K562 (cell line): ENCODE results near the gene CPNE9. TPM values are rescaled to one million over a fixed set of nuclear protein-coding genes. Genes with fewer than 3 reads are reported as not detected.

Experiments used
- ETV5 ChIP-seq: sonication (generic); formaldehyde crosslinking; IDR thresholded peaks from 2 replicates; pipeline ENCODE4 v1.4.0; 2020; ENCODE audit warnings: low read depth, mild to moderate bottlenecking, missing genetic modification reagents
- IRF2 ChIP-seq: sonication (generic); formaldehyde crosslinking; IDR thresholded peaks from 2 replicates; pipeline ENCODE4 v1.8.1; 2022; ENCODE audit warnings: mild to moderate bottlenecking, missing genetic modification reagents
- KDM4B ChIP-seq, 2 experiments: fragments of 450-650 bp in 1 of 2; sonication (generic) in 1 of 2; IDR thresholded peaks; 2 replicates each; pipeline ENCODE4 v1.6.1; 2016 to 2017; ENCODE audit warnings: borderline replicate concordance in 2 of 2, antibody characterized with exemption in 1 of 2, low read depth in 1 of 2, mild to moderate bottlenecking in 1 of 2
- MAZ ChIP-seq, 2 experiments: fragments of 450-650 bp in 1 of 2; sonication (generic) in 1 of 2; formaldehyde crosslinking; IDR thresholded peaks in 1 of 2; conservative IDR thresholded peaks in 1 of 2; 2 replicates each; pipeline versions ENCODE4 v1.4.0 to v1.5.0; 2020; ENCODE audit warnings: mild to moderate bottlenecking in 1 of 2, missing genetic modification reagents in 1 of 2
- MCM3 ChIP-seq: fragments of 450-650 bp; IDR thresholded peaks from 2 replicates; pipeline ENCODE4 v1.6.1; 2016
- NBN ChIP-seq: fragments of 450-650 bp; IDR thresholded peaks from 2 replicates; pipeline ENCODE4 v1.6.1; 2016; ENCODE audit warnings: low read depth, mild to moderate bottlenecking
- SMAD4 ChIP-seq: fragments of 250-450 bp; sonication (Bioruptor Pico); conservative IDR thresholded peaks from 2 replicates; pipeline ENCODE4 v1.8.0; 2021; ENCODE audit warnings: inconsistent platforms, mild to moderate bottlenecking, moderate library complexity
- SP1 ChIP-seq: sonication (generic); formaldehyde crosslinking; IDR thresholded peaks from 2 replicates; pipeline ENCODE4 v1.8.1; 2022; ENCODE audit warnings: mild to moderate bottlenecking, missing genetic modification reagents
- TAF1 ChIP-seq: IDR thresholded peaks from 2 replicates; pipeline ENCODE4 v1.6.1; 2011; ENCODE audit warnings: mild to moderate bottlenecking, low read length, moderate library complexity; ENCODE audit not compliant: insufficient read depth, control insufficient read depth, severe bottlenecking; ENCODE audit errors: extremely low read depth
- TAF9B ChIP-seq: fragments of 450-650 bp; IDR thresholded peaks from 2 replicates; pipeline ENCODE4 v1.6.1; 2018; ENCODE audit warnings: mild to moderate bottlenecking; ENCODE audit not compliant: partially characterized antibody
- TAL1 ChIP-seq: fragments of 450-650 bp; IDR thresholded peaks from 2 replicates; pipeline ENCODE4 v1.6.1; 2016; ENCODE audit warnings: mild to moderate bottlenecking
- TGIF2 ChIP-seq: sonication (generic); formaldehyde crosslinking; IDR thresholded peaks from 2 replicates; pipeline ENCODE4 v1.8.1; 2022; ENCODE audit warnings: mild to moderate bottlenecking, missing genetic modification reagents, moderate library complexity
- ZNF274 ChIP-seq: IDR thresholded peaks from 2 replicates; pipeline ENCODE4 v1.6.1; 2011; ENCODE audit warnings: low read depth, mild to moderate bottlenecking, low read length, moderate library complexity, borderline replicate concordance
- polyA plus RNA-seq, 8 experiments: library from polyadenylated mRNA; depleted of rRNA in 4 of 8; stranded (reverse) in 5 of 8; unstranded in 3 of 8; fragments of >200 nt; fragmentation: Nextera tagmentation in 2 of 8; fragmentation: Illumina TruSeq in 1 of 8; extraction: Ambion mirVana in 2 of 8; extraction: Trizol in 1 of 8; gene quantifications; 2 replicates each; pipeline versions ENCODE4 v1.2.1 to v1.2.3, GENCODE V29; 2011 to 2014; ENCODE audit warnings: inconsistent platforms in 1 of 8, missing spikeins in 1 of 8
- total RNA-seq, 7 experiments: library from RNA; depleted of rRNA in 6 of 7; stranded (reverse); fragments of >200 nt in 6 of 7; fragmentation: Illumina TruSeq in 2 of 7; extraction: Trizol in 2 of 7; gene quantifications; 2 replicates each; pipeline versions ENCODE4 v1.2.1 to v1.2.3, GENCODE V29; 2011 to 2021; ENCODE audit warnings: low replicate concordance in 1 of 7
- TF ChIP-seq, protein P1 (sequence below), 3 experiments: fragments of 200-800 bp in 1 of 3; sonication (Bioruptor generic) in 1 of 3; sonication (generic) in 1 of 3; formaldehyde crosslinking in 1 of 3; IDR thresholded peaks; 2 replicates each; pipeline versions ENCODE4 v1.6.1 to v1.8.0; 2016 to 2022; ENCODE audit warnings: mild to moderate bottlenecking in 2 of 3, missing compliant biosample characterization in 2 of 3, missing genetic modification characterization in 2 of 3, missing genetic modification reagents in 1 of 3
- TF ChIP-seq, protein P2 (sequence below): sonication (generic); formaldehyde crosslinking; IDR thresholded peaks from 2 replicates; pipeline ENCODE4 v1.5.0; 2020; ENCODE audit warnings: missing genetic modification reagents
- TF ChIP-seq, protein P3 (sequence below): fragments of 200-800 bp; sonication (Bioruptor generic); IDR thresholded peaks from 2 replicates; pipeline ENCODE4 v1.6.1; 2017; ENCODE audit warnings: missing genetic modification characterization, missing compliant biosample characterization
- TF ChIP-seq, protein P4 (sequence below): fragments of 250-450 bp; sonication (Bioruptor Pico); IDR thresholded peaks from 2 replicates; pipeline ENCODE4 v1.8.0; 2021; ENCODE audit warnings: mild to moderate bottlenecking, moderate library complexity
- TF ChIP-seq, protein P5 (sequence below): sonication (generic); formaldehyde crosslinking; IDR thresholded peaks from 2 replicates; pipeline ENCODE4 v1.9.0; 2022; ENCODE audit warnings: mild to moderate bottlenecking, missing genetic modification reagents
- TF ChIP-seq, protein P6 (sequence below): sonication (generic); formaldehyde crosslinking; IDR thresholded peaks from 2 replicates; pipeline ENCODE4 v1.8.0; 2022; ENCODE audit warnings: missing genetic modification reagents, mild to moderate bottlenecking, borderline replicate concordance

Gene CPNE9
- total and polyA plus RNA-seq, 9 of the 15 experiments (the other 6 are each of a cell fraction or from before 2014, with no cell fraction given), result 0.22 to 0.56 (median 0.29) TPM; not detected in 3

DNA sequence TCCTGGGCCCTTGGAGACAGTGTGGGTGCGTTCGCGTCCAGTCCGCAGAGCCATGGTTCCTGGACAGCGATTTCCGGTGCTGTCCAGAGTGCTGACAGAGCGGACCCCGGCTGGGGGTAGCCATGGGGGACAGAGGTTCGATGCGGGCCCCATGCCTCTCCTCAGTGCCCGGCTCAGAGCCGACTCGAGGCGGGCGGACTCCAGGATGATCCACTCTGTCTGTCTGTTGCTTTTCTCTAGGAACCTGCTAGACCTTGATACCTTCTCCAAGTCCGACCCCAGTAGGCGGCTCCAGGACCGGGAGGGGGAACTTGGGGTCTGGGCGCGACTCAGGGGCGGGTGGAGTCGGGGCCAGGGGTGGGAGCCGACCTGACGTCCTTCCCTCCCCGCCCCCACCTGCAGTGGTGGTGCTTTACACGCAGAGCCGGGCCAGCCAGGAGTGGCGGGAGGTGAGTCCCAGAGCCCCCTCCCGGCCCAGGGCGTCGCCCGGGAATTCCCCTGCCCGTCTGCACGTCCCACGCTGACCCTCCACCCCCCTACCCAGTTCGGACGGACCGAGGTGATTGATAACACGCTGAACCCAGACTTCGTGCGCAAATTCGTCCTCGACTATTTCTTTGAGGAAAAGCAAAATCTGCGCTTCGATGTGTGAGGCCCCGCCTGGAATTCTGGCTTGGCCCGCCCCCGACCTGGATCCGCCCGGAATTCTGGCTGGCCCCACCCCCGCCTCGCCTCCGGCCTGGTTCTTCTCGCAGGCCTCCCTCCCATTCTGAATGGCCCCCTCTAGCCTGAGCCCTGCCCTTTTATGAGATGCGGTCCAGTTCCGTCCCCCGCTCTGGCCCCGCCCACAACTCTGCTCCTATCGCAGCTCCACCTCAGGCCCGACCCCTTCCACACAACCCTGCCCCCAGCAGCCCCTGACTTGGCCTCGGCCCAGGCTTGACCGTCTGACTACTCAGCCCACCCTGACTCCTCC is 1.0 kb downstream of the CPNE9 start (continued):
- TF ChIP-seq TAL1 (no peak), SP1 (no peak), SMAD4 (peak; percentile 44; the same call in 1 of the 2 replicates), ETV5 (CRISPR knock-in tag) (peak; percentile 82; the same call in 1 of the 2 replicates), TGIF2 (CRISPR knock-in tag) (peak; percentile 81; the same call in 1 of the 2 replicates), IRF2 (0 out of 2 replicates have a peak, but pooled peaks have one; percentile 82), TAF9B (no peak), TAF1 (no peak), MCM3 (no peak), MAZ (CRISPR knock-in tag; conservative IDR thresholded peaks at IDR 0.05 in 1 of 2, IDR thresholded peaks at IDR 0.05 in 1 of 2) (peak in 1 of 2 experiments; percentile 97; a peak in 2 of 4 replicates), KDM4B (IDR thresholded peaks at IDR 0.05; ENCODE audit: borderline replicate concordance in 2 of 2, low read depth in 1 of 2) (no peak), ZNF274 (no peak), NBN (no peak)
- TF ChIP-seq, protein P1, sequence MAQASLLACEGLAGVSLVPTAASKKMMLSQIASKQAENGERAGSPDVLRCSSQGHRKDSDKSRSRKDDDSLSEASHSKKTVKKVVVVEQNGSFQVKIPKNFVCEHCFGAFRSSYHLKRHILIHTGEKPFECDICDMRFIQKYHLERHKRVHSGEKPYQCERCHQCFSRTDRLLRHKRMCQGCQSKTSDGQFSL (CRISPR knock-in tag; IDR thresholded peaks at IDR 0.05), result no peak
- TF ChIP-seq, protein P1 (tag; IDR thresholded peaks at IDR 0.05), result no peak
- TF ChIP-seq, protein P2, sequence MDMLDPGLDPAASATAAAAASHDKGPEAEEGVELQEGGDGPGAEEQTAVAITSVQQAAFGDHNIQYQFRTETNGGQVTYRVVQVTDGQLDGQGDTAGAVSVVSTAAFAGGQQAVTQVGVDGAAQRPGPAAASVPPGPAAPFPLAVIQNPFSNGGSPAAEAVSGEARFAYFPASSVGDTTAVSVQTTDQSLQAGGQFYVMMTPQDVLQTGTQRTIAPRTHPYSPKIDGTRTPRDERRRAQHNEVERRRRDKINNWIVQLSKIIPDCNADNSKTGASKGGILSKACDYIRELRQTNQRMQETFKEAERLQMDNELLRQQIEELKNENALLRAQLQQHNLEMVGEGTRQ (CRISPR knock-in tag), result peak; percentile 68
- TF ChIP-seq, protein P3, sequence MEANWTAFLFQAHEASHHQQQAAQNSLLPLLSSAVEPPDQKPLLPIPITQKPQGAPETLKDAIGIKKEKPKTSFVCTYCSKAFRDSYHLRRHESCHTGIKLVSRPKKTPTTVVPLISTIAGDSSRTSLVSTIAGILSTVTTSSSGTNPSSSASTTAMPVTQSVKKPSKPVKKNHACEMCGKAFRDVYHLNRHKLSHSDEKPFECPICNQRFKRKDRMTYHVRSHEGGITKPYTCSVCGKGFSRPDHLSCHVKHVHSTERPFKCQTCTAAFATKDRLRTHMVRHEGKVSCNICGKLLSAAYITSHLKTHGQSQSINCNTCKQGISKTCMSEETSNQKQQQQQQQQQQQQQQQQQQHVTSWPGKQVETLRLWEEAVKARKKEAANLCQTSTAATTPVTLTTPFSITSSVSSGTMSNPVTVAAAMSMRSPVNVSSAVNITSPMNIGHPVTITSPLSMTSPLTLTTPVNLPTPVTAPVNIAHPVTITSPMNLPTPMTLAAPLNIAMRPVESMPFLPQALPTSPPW, result peak; percentile 51
- TF ChIP-seq, protein P4, sequence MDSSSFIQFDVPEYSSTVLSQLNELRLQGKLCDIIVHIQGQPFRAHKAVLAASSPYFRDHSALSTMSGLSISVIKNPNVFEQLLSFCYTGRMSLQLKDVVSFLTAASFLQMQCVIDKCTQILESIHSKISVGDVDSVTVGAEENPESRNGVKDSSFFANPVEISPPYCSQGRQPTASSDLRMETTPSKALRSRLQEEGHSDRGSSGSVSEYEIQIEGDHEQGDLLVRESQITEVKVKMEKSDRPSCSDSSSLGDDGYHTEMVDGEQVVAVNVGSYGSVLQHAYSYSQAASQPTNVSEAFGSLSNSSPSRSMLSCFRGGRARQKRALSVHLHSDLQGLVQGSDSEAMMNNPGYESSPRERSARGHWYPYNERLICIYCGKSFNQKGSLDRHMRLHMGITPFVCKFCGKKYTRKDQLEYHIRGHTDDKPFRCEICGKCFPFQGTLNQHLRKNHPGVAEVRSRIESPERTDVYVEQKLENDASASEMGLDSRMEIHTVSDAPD, result no peak
- TF ChIP-seq, protein P5, sequence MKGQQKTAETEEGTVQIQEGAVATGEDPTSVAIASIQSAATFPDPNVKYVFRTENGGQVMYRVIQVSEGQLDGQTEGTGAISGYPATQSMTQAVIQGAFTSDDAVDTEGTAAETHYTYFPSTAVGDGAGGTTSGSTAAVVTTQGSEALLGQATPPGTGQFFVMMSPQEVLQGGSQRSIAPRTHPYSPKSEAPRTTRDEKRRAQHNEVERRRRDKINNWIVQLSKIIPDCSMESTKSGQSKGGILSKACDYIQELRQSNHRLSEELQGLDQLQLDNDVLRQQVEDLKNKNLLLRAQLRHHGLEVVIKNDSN (CRISPR knock-in tag), result peak; percentile 35; the same call in 1 of the 2 replicates
- TF ChIP-seq, protein P6, sequence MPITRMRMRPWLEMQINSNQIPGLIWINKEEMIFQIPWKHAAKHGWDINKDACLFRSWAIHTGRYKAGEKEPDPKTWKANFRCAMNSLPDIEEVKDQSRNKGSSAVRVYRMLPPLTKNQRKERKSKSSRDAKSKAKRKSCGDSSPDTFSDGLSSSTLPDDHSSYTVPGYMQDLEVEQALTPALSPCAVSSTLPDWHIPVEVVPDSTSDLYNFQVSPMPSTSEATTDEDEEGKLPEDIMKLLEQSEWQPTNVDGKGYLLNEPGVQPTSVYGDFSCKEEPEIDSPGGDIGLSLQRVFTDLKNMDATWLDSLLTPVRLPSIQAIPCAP (CRISPR knock-in tag), result peak; percentile 80; the same call in 1 of the 2 replicates
